ENCODE data around the gene COL27A1.

GRCh38 chr9:114212826-114213225 lies 57.5 kb downstream of the COL27A1 start:
- TF ChIP-seq CTCF (IDR thresholded peaks at IDR 0.05) (no peak), POLR2A (IDR thresholded peaks at IDR 0.05) (no peak)
